NB4 (cell line): ENCODE data around the gene PDGFRA.

Source experiments
- TF ChIP-seq, protein P1 (sequence below): IDR thresholded peaks from 2 replicates; pipeline ENCODE4 v1.6.1; 2011; ENCODE audit warnings: low read depth, low read length
- TF ChIP-seq, protein P2 (sequence below): IDR thresholded peaks from one replicate; pipeline ENCODE4 v1.5.1; 2012; ENCODE audit warnings: low read depth, low read length

DNA sequence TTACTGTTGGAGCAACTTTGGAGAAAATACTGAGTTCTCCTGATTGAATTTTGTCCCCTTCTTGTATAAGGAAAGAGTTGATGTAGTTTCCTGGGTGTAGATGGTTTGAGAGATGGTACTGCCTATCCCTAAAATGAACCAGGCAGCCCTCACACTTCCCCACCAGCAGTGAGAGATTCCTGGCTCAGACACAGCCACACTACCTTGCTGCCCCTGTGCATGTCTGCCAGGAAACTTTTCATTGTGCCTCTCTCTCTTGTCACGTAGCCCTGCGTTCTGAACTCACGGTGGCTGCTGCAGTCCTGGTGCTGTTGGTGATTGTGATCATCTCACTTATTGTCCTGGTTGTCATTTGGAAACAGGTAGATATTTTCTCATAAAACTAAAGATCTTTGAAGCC lies 45.2 kb downstream of the PDGFRA start:
- TF ChIP-seq, protein P1, sequence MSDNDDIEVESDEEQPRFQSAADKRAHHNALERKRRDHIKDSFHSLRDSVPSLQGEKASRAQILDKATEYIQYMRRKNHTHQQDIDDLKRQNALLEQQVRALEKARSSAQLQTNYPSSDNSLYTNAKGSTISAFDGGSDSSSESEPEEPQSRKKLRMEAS = no peak
- TF ChIP-seq, protein P2, sequence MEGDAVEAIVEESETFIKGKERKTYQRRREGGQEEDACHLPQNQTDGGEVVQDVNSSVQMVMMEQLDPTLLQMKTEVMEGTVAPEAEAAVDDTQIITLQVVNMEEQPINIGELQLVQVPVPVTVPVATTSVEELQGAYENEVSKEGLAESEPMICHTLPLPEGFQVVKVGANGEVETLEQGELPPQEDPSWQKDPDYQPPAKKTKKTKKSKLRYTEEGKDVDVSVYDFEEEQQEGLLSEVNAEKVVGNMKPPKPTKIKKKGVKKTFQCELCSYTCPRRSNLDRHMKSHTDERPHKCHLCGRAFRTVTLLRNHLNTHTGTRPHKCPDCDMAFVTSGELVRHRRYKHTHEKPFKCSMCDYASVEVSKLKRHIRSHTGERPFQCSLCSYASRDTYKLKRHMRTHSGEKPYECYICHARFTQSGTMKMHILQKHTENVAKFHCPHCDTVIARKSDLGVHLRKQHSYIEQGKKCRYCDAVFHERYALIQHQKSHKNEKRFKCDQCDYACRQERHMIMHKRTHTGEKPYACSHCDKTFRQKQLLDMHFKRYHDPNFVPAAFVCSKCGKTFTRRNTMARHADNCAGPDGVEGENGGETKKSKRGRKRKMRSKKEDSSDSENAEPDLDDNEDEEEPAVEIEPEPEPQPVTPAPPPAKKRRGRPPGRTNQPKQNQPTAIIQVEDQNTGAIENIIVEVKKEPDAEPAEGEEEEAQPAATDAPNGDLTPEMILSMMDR = no peak
